ENCODE results near the gene ATP2B2.
"Not testable (repeated sequence)": the region's sequence is repeated elsewhere in the genome, so short reads cannot be mapped to it uniquely, and the experiment has no call there.

The ATP2B2 gene

DNA sequence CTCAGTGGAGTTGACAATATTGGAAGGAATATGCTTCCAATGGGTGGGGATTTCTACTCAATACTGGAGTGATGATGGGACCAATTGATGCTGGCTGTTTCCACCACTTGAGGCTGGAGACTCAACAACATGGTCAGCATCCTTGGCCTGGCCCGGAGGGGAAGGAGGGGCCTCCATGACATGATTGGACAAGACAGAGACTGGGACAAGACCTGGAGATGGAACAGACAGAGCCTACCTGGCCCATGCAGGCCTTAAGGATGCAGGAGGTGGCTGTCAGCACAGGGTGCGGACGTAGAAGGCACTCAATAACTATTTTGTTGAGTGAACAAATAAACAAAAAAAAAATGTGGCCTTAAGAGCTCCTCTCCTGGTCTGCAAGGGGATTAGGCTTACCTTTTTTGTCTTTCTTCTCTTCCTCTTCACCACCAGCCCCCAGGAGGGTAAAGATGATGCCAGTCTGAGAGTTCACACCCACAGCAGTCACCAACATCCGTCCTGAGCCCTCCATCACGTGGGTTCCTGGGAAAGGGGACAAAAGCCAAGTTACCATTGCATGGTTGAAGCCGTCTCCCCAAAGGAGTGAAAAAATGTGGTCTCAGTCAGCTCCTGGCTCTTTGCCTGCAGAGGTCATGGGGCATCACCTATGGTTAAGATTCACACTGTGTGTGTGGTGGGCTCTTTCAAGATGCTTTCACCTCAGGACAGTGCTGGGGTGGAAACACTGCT is 117.3 kb downstream of the ATP2B2 start:
- H3K27ac ChIP-seq, result no peak overlapping the region
- H3K4me3 ChIP-seq, result no peak overlapping the region
- no peak for DNase-seq (ENCODE audit: low spot score)
- TF ChIP-seq, protein P1, sequence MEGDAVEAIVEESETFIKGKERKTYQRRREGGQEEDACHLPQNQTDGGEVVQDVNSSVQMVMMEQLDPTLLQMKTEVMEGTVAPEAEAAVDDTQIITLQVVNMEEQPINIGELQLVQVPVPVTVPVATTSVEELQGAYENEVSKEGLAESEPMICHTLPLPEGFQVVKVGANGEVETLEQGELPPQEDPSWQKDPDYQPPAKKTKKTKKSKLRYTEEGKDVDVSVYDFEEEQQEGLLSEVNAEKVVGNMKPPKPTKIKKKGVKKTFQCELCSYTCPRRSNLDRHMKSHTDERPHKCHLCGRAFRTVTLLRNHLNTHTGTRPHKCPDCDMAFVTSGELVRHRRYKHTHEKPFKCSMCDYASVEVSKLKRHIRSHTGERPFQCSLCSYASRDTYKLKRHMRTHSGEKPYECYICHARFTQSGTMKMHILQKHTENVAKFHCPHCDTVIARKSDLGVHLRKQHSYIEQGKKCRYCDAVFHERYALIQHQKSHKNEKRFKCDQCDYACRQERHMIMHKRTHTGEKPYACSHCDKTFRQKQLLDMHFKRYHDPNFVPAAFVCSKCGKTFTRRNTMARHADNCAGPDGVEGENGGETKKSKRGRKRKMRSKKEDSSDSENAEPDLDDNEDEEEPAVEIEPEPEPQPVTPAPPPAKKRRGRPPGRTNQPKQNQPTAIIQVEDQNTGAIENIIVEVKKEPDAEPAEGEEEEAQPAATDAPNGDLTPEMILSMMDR (IDR thresholded peaks at IDR 0.05), result no peak

DNA sequence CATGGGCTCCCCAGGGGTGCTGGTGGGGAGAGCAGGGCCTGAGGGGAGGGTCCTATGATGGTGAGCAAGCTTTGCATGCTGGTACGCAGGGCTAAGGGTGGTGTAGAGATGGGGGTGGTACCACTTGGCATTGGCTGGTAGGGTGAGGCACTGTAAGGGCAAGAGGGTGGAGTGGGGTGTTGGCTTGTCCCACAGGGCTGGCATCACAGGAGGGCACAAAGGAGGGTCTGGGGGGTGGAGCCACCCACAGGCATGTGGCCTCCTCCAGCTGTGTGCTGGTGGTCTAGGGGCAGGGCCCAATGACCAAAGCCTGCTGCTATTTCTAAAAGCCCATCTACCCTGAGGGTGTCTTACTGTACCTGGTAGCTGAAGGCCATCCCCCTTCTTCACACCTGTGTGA is 119.3 kb downstream of the ATP2B2 start:
- TF ChIP-seq, protein P1 (IDR thresholded peaks at IDR 0.05), result no peak
- Histone ChIP-seq H3K27ac (no peak overlapping the region), H3K4me3 (no peak overlapping the region)
- no peak for DNase-seq (ENCODE audit: low spot score)

DNA sequence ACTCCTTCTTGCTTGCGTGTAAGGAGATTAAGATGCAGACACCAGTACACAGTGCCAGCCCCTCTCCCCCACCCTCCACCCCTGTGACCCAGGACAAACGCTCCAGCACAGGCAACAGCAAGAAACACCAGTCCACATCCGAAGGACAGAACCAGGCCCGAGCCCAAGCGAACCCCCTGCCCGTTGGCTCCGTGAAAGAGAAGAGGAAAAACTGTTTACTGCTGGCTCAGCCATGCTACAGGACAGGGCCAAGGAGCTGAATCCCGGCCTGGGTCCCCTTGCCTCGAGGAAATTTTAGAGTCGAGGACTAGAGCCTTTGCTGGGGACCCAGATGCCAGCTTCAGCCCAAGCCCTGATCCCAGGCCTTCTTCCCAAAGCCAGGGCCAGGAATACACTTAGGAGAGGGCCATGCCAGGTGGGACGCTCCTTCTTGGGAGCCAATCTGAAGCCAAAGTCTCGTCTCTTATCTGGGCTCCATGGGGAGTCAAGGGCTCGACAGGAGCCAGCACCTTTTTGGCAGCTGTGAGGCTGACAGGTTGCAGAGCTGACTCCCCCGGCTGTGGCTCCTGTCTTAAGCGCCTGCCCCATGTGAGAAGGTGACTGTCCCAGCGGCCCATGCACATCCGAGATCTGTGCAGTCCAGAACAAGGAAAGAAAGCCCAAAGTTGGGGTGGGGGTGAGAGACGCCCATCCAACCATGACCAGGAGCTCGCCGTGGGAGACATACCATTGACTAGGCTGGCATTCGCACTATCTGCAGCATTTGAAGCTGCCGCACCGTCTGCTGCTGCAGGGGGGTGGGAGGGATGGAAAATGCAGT is 120.6 kb downstream of the ATP2B2 start:
- no peak for DNase-seq (ENCODE audit: low spot score)
- Histone ChIP-seq H3K4me3 (no peak overlapping the region), H3K27ac (no peak overlapping the region)
- TF ChIP-seq, protein P1 (IDR thresholded peaks at IDR 0.05), result no peak

DNA sequence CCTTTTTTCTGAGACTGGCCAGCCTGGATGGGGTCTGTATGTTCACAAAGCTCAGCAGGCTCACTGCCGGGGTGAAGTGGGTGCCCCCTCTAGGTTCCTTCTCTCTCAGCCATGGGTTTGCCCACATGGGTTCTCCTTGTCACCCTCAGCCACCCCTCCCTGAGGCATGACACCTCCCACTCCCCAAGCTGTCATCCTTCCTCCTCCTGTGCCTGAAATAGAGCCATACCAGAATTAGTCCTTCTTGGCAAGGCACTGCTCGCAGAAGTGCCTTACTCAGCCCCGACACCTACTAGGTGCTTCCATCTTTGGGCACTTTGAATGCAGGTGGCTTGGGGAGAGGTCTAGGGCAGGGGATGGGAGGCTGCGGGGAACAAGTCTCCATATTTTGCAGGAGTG is 121.5 kb downstream of the ATP2B2 start:
- Histone ChIP-seq H3K27ac (no peak overlapping the region), H3K4me3 (no peak overlapping the region)
- no peak for DNase-seq (ENCODE audit: low spot score)
- TF ChIP-seq, protein P1 (IDR thresholded peaks at IDR 0.05), result no peak

DNA sequence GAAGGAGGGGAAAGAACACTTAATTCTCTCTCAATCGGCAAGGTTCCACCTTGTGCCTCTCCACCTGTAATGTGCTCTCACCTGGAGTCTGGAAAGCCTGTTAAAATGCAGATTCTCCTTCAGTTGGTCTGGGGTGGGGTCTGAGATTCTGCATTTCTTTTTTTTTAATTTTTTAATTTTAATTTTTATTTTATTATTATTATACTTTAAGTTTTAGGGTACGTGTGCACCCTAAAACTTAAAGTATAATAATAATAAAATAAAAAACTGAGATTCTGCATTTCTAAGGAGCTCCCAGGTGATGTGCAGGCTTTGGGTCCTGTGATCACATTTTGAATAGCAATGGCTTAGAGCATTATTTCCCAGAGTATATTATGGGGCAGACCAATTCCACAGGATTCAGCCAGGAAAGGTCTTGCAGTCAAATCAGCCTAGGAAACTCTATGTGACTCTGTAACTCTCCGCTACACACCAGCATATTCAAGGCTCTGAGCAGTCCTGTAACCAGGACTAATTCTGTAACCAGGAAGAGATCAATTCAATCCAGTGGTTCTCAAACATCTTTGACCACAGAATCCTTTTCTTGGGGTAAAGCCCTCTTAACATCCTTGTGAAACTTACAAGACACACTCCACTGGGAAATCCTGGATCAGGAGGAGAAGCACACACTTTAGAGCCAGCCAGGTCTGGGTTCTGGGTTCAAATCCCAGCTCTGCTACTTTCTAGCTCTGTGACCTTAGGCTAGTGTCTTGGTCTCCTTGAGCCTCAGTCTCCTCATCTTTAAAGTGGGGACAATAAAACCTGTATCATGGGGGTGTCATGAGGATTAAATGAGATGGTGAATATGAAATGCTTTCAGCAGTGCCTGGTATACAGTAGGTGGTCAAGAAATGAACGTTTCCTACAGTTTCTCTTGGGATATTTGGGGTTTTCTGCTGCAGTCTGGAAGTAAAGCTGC is 122.2 kb downstream of the ATP2B2 start:
- Histone ChIP-seq H3K4me3 (no peak overlapping the region), H3K27ac (no peak overlapping the region)
- TF ChIP-seq, protein P1 (IDR thresholded peaks at IDR 0.05), result no peak
- no peak for DNase-seq (ENCODE audit: low spot score)

DNA sequence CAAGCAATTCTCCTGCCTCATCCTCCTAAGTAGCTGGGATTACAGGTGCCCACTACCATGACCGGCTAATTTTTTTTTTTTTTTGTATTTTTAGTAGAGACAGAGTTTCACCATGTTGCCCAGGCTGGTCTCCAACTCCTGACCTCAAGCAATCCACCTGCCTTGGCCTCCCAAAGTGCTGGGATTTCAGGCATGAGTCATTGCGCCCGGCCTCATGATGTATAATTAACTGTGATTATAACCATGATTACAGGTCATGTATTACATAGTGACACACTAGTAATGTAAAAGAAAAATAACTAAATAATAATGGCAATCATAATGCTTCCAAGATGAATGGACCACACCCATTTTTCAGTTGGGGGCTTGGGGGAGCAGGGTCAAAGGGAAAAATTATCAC is 122.9 kb downstream of the ATP2B2 start:
- not testable (repeated sequence) for H3K27ac ChIP-seq; H3K4me3 ChIP-seq; DNase-seq (ENCODE audit: low spot score)

DNA sequence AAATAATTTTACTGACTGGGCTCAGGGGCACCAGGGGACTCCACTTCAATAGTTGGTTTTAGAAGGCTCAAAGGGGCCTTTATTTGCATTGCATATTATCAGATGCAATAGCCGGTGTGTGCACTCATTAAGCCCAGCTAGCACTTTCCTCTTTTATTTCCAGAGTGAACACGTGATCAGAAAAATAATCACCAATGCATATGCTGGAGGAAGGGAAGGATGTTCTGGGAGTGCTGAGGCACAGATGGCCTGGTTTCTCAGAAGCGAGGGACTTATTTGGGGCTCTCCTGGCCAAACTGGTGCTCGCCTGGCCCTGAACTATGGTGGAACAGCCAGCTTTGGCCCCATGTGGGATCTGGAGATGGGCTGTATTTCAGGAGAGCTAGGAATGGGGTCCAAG is 124.0 kb downstream of the ATP2B2 start:
- TF ChIP-seq, protein P1 (IDR thresholded peaks at IDR 0.05), result no peak

More for the DNA sequence above, 124.0 kb downstream of the ATP2B2 start:
- DNase-seq (ENCODE audit: low spot score), result no peak
- no peak overlapping the region for H3K4me3 ChIP-seq
- no peak overlapping the region for H3K27ac ChIP-seq

Data from coronary artery (tissue), 2 donors.